Keratinocyte (primary cell): ENCODE data around the gene FERMT3. TPM values are rescaled to one million over a fixed set of nuclear protein-coding genes. Genes with fewer than 3 reads are reported as not detected.

Source experiments
- DNase-seq: peaks from one replicate; pipeline ENCODE4 v3.0.0-alpha.2; 2011; ENCODE audit warnings: low read depth, missing footprints, low spot score
- FAIRE-seq: peaks from 2 replicates; lab custom pipeline; 2011; peaks lifted over from hg19 to GRCh38; lab: Jason Lieb, UNC
- H2AFZ ChIP-seq: 2 replicates; pipeline ENCODE4 v1.6.0; 2012; ENCODE audit warnings: low read length, control low read depth, inconsistent platforms; ENCODE audit not compliant: control insufficient read depth
- H3K27ac ChIP-seq: 2 replicates; pipeline ENCODE4 v1.5.1; 2011; ENCODE audit warnings: low read length; ENCODE audit not compliant: control insufficient read depth, insufficient read depth
- H3K27me3 ChIP-seq: 3 replicates; pipeline ENCODE4 v1.6.0; 2011; ENCODE audit warnings: low read length; ENCODE audit not compliant: control insufficient read depth, insufficient read depth; ENCODE audit errors: extremely low read depth
- H3K36me3 ChIP-seq, 2 experiments: 2 replicates in 1 of 2; 3 replicates in 1 of 2; pipeline ENCODE4 v1.5.1; 2011; ENCODE audit warnings: low read length in 2 of 2, mild to moderate bottlenecking in 1 of 2; ENCODE audit not compliant: control insufficient read depth in 2 of 2, insufficient read depth in 2 of 2; ENCODE audit errors: extremely low read depth in 1 of 2
- H3K4me1 ChIP-seq: 3 replicates; pipeline ENCODE4 v1.5.1; 2011; ENCODE audit warnings: low read length; ENCODE audit not compliant: control insufficient read depth, insufficient read depth; ENCODE audit errors: extremely low read depth
- H3K4me2 ChIP-seq: 3 replicates; pipeline ENCODE4 v1.6.0; 2011; ENCODE audit warnings: low read depth, low read length; ENCODE audit not compliant: control insufficient read depth, insufficient read depth; ENCODE audit errors: extremely low read depth
- H3K4me3 ChIP-seq, 3 experiments: fragments of 200-600 bp in 1 of 3; sonication (generic) in 1 of 3; 2 replicates in 2 of 3; 3 replicates in 1 of 3; pipeline ENCODE4 v1.5.1; 2011 to 2016; ENCODE audit warnings: low read length in 3 of 3, mild to moderate bottlenecking in 3 of 3, control low read depth in 2 of 3, inconsistent platforms in 1 of 3, low read depth in 1 of 3, mixed read lengths in 1 of 3, mixed run types in 1 of 3, moderate library complexity in 1 of 3; ENCODE audit not compliant: control insufficient read depth in 2 of 3, insufficient read depth in 2 of 3; ENCODE audit errors: extremely low read depth in 1 of 3
- H3K79me2 ChIP-seq: 2 replicates; pipeline ENCODE4 v1.6.0; 2012; ENCODE audit warnings: low read length; ENCODE audit not compliant: control insufficient read depth, insufficient read depth
- H3K9ac ChIP-seq: 3 replicates; pipeline ENCODE4 v1.6.0; 2011; ENCODE audit warnings: low read length; ENCODE audit not compliant: control insufficient read depth, insufficient read depth; ENCODE audit errors: extremely low read depth
- H3K9me1 ChIP-seq: 3 replicates; pipeline ENCODE4 v1.6.0; 2011; ENCODE audit warnings: low read length; ENCODE audit not compliant: control insufficient read depth, insufficient read depth; ENCODE audit errors: extremely low read depth
- H3K9me3 ChIP-seq: 2 replicates; pipeline ENCODE4 v1.5.1; 2012; ENCODE audit warnings: low read depth, low read length; ENCODE audit not compliant: control insufficient read depth
- H4K20me1 ChIP-seq: 3 replicates; pipeline ENCODE4 v1.6.0; 2011; ENCODE audit warnings: low read length; ENCODE audit not compliant: control insufficient read depth, insufficient read depth; ENCODE audit errors: extremely low read depth
- EZH2 ChIP-seq: IDR thresholded peaks from one replicate; pipeline ENCODE4 v1.6.1; 2012; ENCODE audit warnings: inconsistent platforms, mild to moderate bottlenecking, low read length, moderate library complexity
- dilution Hi-C: fragments of 300-500 bp; cut with MboI; formaldehyde crosslinking; loops from one replicate; pipeline ENCODE4 v1.7.0; 2020; ENCODE audit warnings: low sequenced_read_pairs; ENCODE audit not compliant: extremely low pct_ligation_motif_present
- polyA plus RNA-seq, 5 experiments: library from polyadenylated mRNA; depleted of rRNA in 3 of 5; stranded (reverse) in 3 of 5; stranded (forward) in 1 of 5; unstranded in 1 of 5; fragments of >200 nt; gene quantifications; 1 replicate in 1 of 5; 2 replicates in 3 of 5; 3 replicates in 1 of 5; pipeline versions ENCODE4 v1.2.1 to v1.2.3, GENCODE V29; 2011 to 2012; ENCODE audit warnings: missing spikeins in 2 of 5, low read depth in 1 of 5, low replicate concordance in 1 of 5
- TF ChIP-seq, protein P1 (sequence below), 3 experiments: IDR thresholded peaks in 1 of 3; conservative IDR thresholded peaks in 1 of 3; optimal IDR thresholded peaks in 1 of 3; 2 replicates in 2 of 3; 3 replicates in 1 of 3; pipeline versions ENCODE3 to v1.5.1; 2011; ENCODE audit warnings: low read length in 3 of 3, mild to moderate bottlenecking in 3 of 3, moderate library complexity in 2 of 3, control low read depth in 1 of 3, inconsistent platforms in 1 of 3; ENCODE audit not compliant: insufficient read depth in 2 of 3; ENCODE audit errors: extremely low read depth in 1 of 3

The FERMT3 gene
- polyA plus RNA-seq, 1 donor (not counting 4 experiments of a cell fraction or from before 2014, with no cell fraction given): 0.98 TPM

DNA sequence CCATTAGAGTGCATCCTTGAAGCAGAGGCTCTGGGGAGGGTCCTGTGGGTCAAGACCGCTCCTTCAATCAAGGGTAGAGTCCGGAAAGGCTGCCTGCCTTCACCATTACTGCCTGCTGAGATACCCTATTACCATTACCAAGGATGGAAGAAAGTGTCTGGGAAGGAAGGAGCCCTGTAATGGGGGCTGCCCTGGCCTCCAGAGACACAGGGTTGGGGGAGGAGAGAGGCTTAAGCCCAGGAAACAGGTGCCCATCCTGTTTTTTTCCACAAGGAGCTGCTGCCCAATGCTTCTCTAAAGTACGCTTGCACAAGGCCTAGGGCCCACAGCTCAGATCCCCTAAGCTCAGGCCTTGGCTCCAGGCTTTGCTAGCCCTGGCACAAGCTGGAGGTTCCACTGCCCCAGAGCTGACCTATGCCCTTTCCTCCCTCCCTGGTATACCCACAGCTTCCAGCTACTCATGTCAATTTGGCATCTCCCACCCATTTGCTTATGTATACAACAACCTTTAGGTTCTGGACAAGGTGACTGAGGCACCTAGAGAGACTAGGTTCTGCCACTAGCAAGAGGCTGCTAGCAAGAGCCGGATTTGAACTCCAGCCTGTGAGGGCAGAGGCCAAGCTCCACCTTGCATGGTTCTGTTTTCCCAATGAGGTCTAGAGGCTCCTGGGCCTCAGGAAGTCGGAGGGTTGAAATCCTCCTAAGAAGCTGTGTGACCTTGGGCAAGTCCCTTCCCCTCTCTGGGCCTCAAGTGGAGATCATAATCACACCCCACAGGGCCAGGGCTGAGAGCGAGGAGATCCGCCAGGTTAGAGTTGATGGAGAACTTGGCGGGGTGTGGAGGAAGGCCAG lies 43.3 kb downstream of the FERMT3 start:
- FAIRE-seq: no peak
- Histone ChIP-seq H3K27me3 (no peaks in the 10 kb centered on the region), H3K9ac (no peak overlapping the region), H3K4me3 (no peak overlapping the region), H3K79me2 (peaks cover 47% of the 10 kb centered on the region), H3K4me2 (no peak overlapping the region), H2AFZ (no peak overlapping the region), H3K4me1 (peaks cover 26% of the 10 kb centered on the region), H3K9me1 (no peaks in the 10 kb centered on the region), H3K27ac (no peak overlapping the region), H3K9me3 (no peaks in the 10 kb centered on the region), H3K36me3 (peaks cover 5 to 11% of the 10 kb centered on the region in 2 experiments), H4K20me1 (peaks cover 8% of the 10 kb centered on the region)
- TF ChIP-seq, protein P1, sequence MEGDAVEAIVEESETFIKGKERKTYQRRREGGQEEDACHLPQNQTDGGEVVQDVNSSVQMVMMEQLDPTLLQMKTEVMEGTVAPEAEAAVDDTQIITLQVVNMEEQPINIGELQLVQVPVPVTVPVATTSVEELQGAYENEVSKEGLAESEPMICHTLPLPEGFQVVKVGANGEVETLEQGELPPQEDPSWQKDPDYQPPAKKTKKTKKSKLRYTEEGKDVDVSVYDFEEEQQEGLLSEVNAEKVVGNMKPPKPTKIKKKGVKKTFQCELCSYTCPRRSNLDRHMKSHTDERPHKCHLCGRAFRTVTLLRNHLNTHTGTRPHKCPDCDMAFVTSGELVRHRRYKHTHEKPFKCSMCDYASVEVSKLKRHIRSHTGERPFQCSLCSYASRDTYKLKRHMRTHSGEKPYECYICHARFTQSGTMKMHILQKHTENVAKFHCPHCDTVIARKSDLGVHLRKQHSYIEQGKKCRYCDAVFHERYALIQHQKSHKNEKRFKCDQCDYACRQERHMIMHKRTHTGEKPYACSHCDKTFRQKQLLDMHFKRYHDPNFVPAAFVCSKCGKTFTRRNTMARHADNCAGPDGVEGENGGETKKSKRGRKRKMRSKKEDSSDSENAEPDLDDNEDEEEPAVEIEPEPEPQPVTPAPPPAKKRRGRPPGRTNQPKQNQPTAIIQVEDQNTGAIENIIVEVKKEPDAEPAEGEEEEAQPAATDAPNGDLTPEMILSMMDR (optimal IDR thresholded peaks at IDR 0.05 in 1 of 3, IDR thresholded peaks at IDR 0.05 in 1 of 3, conservative IDR thresholded peaks at IDR 0.05 in 1 of 3; ENCODE audit: extremely low read depth in 1 of 3, insufficient read depth in 2 of 3, low read length in 3 of 3): no peak
- no peak for TF ChIP-seq EZH2
- dilution Hi-C loops: no loop called here
- DNase-seq: no peak

DNA sequence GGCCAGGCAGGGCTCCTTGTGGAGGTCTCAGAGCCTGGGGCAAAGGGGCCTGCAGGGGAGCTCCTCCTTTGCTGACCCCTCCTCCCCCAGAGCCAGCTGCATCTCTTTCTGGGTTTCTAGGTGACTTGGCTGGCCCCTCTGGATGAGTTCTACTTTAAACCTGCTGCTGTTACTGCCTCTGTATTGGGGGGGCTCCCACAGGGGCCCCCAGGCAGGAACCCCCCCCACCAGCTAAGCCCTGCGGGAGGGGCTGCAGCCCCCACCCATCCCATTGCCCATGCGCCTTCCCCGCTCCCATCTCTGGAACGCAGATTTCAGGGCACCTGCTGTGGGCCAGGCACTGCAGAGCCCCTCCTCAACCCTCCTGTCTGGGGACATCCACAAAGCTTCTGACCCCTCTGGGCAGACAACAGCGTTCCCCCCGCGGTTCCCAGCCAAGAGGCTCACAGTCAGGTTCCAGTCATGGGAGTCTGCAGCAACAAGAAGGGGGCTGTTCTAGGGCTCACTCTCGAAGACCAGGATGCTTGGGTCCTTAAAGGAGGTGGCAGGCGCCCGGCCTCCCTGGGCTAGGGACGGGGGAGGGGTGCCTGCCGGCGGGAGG lies 44.0 kb downstream of the FERMT3 start:
- H3K4me1 ChIP-seq: peaks cover 21% of the 10 kb centered on the region
- peaks cover 8% of the 10 kb centered on the region for H4K20me1 ChIP-seq
- DNase-seq (no peak), FAIRE-seq (no peak)
- H3K4me2 ChIP-seq: peak overlapping the region; percentile 85
- H3K36me3 ChIP-seq: peaks cover 9 to 18% of the 10 kb centered on the region in 2 experiments
- no peak overlapping the region for H3K27ac ChIP-seq
- H3K9me1 ChIP-seq: no peaks in the 10 kb centered on the region
- TF ChIP-seq EZH2: no peak
- TF ChIP-seq, protein P1 (optimal IDR thresholded peaks at IDR 0.05 in 1 of 3, IDR thresholded peaks at IDR 0.05 in 1 of 3, conservative IDR thresholded peaks at IDR 0.05 in 1 of 3; ENCODE audit: extremely low read depth in 1 of 3, insufficient read depth in 2 of 3, low read length in 3 of 3): no peak
- H2AFZ ChIP-seq: no peak overlapping the region
- H3K9me3 ChIP-seq: no peaks in the 10 kb centered on the region
- H3K4me3 ChIP-seq: peak overlapping the region; percentile 71 to 77 (median 76)
- no peaks in the 10 kb centered on the region for H3K27me3 ChIP-seq
- H3K9ac ChIP-seq: peak overlapping the region; percentile 63
- peaks cover 42% of the 10 kb centered on the region for H3K79me2 ChIP-seq
- dilution Hi-C loops: no loop called here
